ENCODE results near the gene PGM2.

DNA sequence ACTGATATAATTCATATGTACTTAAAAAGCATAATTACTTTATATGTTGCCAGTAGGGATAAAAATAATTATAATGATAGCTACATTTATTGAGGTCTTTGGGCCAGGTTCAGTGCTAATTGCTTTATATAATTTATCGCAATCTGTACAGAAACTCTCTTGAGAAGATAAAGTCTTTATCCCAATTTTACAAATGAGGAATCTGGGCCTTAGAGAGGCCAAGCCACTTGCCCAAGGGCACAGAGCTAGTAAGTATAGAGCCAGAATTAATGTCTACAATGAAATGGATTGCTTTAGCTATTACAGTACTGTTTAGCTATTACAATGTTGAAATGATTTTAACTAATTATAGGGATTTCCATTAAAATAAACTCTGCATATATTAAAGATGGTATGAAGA is 33.8 kb downstream of the PGM2 start:
- TF ChIP-seq, protein P1, sequence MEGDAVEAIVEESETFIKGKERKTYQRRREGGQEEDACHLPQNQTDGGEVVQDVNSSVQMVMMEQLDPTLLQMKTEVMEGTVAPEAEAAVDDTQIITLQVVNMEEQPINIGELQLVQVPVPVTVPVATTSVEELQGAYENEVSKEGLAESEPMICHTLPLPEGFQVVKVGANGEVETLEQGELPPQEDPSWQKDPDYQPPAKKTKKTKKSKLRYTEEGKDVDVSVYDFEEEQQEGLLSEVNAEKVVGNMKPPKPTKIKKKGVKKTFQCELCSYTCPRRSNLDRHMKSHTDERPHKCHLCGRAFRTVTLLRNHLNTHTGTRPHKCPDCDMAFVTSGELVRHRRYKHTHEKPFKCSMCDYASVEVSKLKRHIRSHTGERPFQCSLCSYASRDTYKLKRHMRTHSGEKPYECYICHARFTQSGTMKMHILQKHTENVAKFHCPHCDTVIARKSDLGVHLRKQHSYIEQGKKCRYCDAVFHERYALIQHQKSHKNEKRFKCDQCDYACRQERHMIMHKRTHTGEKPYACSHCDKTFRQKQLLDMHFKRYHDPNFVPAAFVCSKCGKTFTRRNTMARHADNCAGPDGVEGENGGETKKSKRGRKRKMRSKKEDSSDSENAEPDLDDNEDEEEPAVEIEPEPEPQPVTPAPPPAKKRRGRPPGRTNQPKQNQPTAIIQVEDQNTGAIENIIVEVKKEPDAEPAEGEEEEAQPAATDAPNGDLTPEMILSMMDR (IDR thresholded peaks at IDR 0.05; ENCODE audit: borderline replicate concordance, extremely low read depth, low read length, poor library complexity, severe bottlenecking): no peak
- TF ChIP-seq EZH2 (IDR thresholded peaks at IDR 0.05; ENCODE audit: borderline replicate concordance, low read depth, low read length, severe bottlenecking): no peak
